AG04449 (cell line): ENCODE results near the gene PYROXD2.

Source experiments
- CTCF ChIA-PET: fragments of 350-600 bp; formaldehyde crosslinking; extraction: SDS; loops from one replicate; lab custom pipeline; 2021; ENCODE audit warnings: antibody characterized with exemption; lab: Yijun Ruan, JAX
- POLR2A ChIA-PET: fragments of 400-600, 350-600 bp; formaldehyde crosslinking; extraction: SDS; loops from one replicate; lab custom pipeline; 2020; ENCODE audit warnings: antibody characterized with exemption, inconsistent platforms; lab: Yijun Ruan, JAX
- DNase-seq: peaks from one replicate; pipeline ENCODE4 v3.0.0-alpha.2; 2010; ENCODE audit warnings: low read depth, low spot score
- H3K4me3 ChIP-seq: 2 replicates; pipeline ENCODE4 v1.5.1; 2011; ENCODE audit warnings: low read depth, mild to moderate bottlenecking, control low read depth, low read length
- CTCF ChIP-seq: IDR thresholded peaks from one replicate; pipeline ENCODE4 v1.5.1; 2011; ENCODE audit warnings: mild to moderate bottlenecking, moderate library complexity, low read length, control low read depth, inconsistent platforms; ENCODE audit not compliant: insufficient read depth; ENCODE audit errors: missing control alignments

The PYROXD2 gene

GRCh38 chr10:98432330-98432729 is 17.3 kb upstream of the PYROXD2 start:
- no peak for DNase-seq
- no peak overlapping the region for H3K4me3 ChIP-seq
- no peak for TF ChIP-seq CTCF
- ChIA-PET POLR2A (no interaction called here), CTCF (interaction anchor here (1.2 to 1.5 kb wide), 2 partner anchors 9 to 11 kb away, joined by 4 to 6 read pairs; no protein-coding TSS in a partner anchor)

- ChIA-PET POLR2A (no interaction called here), CTCF (interaction anchor here (1.2 kb wide), 1 partner anchor 9 kb away, joined by 4 read pairs; no protein-coding TSS in a partner anchor)
- no peak for TF ChIP-seq CTCF
- DNase-seq, result no peak
- no peak overlapping the region for H3K4me3 ChIP-seq
Observed at GRCh38 chr10:98431016-98431415, 16.0 kb upstream of the PYROXD2 start.

GRCh38 chr10:98430427-98430826 is 15.4 kb upstream of the PYROXD2 start:
- ChIA-PET CTCF (no interaction called here), POLR2A (no interaction called here)
- no peak for DNase-seq
- TF ChIP-seq CTCF, result no peak
- no peak overlapping the region for H3K4me3 ChIP-seq

GRCh38 chr10:98429320-98430072 is 14.5 kb upstream of the PYROXD2 start:
- no peak for DNase-seq
- no peak overlapping the region for H3K4me3 ChIP-seq
- ChIA-PET POLR2A (no interaction called here), CTCF (no interaction called here)
- no peak for TF ChIP-seq CTCF

GRCh38 chr10:98427011-98427515 is 12.1 kb upstream of the PYROXD2 start:
- ChIA-PET CTCF (interaction anchor here (1.1 to 1.9 kb wide), 5 partner anchors 9 to 1009 kb away, joined by 3 to 7 read pairs (median 3); no protein-coding TSS in a partner anchor), POLR2A (no interaction called here)
- H3K4me3 ChIP-seq, result no peak overlapping the region
- no peak for DNase-seq
- no peak for TF ChIP-seq CTCF
